ENCODE measurements around the gene ZNF438. TPM values are rescaled to one million over a fixed set of nuclear protein-coding genes. Genes with fewer than 3 reads are reported as not detected.

The ZNF438 gene
- total RNA-seq, 1 experiment from 2014 or later, result 0.83 TPM

- H3K9me3 Mint-ChIP-seq, result no peaks in the 10 kb centered on the region; a peak in 3 of 5 replicates
- Histone ChIP-seq H3K14ac (ENCODE audit: insufficient read depth, low read length) (no peak overlapping the region), H2AK5ac (ENCODE audit: insufficient read length, low read length) (no peak overlapping the region), H3K4me2 (ENCODE audit: insufficient read depth, insufficient read length, low read length) (no peak overlapping the region), H2BK20ac (ENCODE audit: low read depth, low read length, poor library complexity, severe bottlenecking) (no peak overlapping the region), H3K23ac (ENCODE audit: insufficient read length, low read depth, low read length) (no peak overlapping the region), H2BK15ac (ENCODE audit: low read depth, low read length) (no peak overlapping the region), H3K27ac (ENCODE audit: insufficient read length, low read depth, low read length) (no peak overlapping the region), H2BK5ac (ENCODE audit: insufficient read length, low read length) (no peak overlapping the region), H3K18ac (ENCODE audit: insufficient read length, low read depth, low read length) (no peak overlapping the region), H4K91ac (ENCODE audit: insufficient read length, low read depth, low read length) (no peak overlapping the region), H3K56ac (ENCODE audit: insufficient read length, low read depth, low read length) (no peak overlapping the region), H3K9me3 (ENCODE audit: control insufficient read depth, low read depth, low read length) (no peaks in the 10 kb centered on the region), H3K4ac (ENCODE audit: low read depth, low read length) (no peak overlapping the region), H3K79me2 (ENCODE audit: insufficient read depth, low read length) (no peaks in the 10 kb centered on the region), H4K5ac (ENCODE audit: insufficient read length, low read depth, low read length) (no peak overlapping the region), H3K27me3 (ENCODE audit: insufficient read depth, low read length) (peaks cover 4% of the 10 kb centered on the region), H3K4me1 (ENCODE audit: insufficient read depth, low read length) (0 out of 2 replicates have a peak, but pooled peaks cover 2% of the 10 kb centered on the region), H2BK12ac (ENCODE audit: insufficient read length, low read depth, low read length) (no peak overlapping the region), H3K23me2 (ENCODE audit: insufficient read length, low read depth, low read length, poor library complexity, severe bottlenecking) (no peaks in the 10 kb centered on the region), H4K20me1 (ENCODE audit: control insufficient read depth, insufficient read depth, insufficient read length) (no peaks in the 10 kb centered on the region), H3T11ph (ENCODE audit: low read length) (no peak overlapping the region), H3K9ac (ENCODE audit: extremely low read depth, insufficient read length, low read length) (no peak overlapping the region), H4K8ac (replicated peaks; ENCODE audit: insufficient read length, low read depth, low read length) (no peak overlapping the region), H3K79me1 (ENCODE audit: insufficient read depth, low read depth, low read length, poor library complexity, severe bottlenecking) (no peaks in the 10 kb centered on the region), H2AFZ (ENCODE audit: low read length) (no peak overlapping the region), H2BK120ac (ENCODE audit: low read depth, low read length, poor library complexity, severe bottlenecking) (no peak overlapping the region)
- no peak for DNase-seq
- peaks cover 72% of the 10 kb centered on the region for H3K27me3 Mint-ChIP-seq (ENCODE audit: low read depth)
- no peaks in the 10 kb centered on the region for H3K36me3 Mint-ChIP-seq (ENCODE audit: insufficient read depth in 1 of 3, low read depth in 3 of 3)
- H3K4me3 Mint-ChIP-seq, result no peak overlapping the region
- WGBS (ENCODE audit: extremely low coverage, insufficient read length, low lambda C conversion rate), result no CpG with 5 or more reads among the region's 2 CpGs
- H3K4me1 Mint-ChIP-seq, result peaks cover 21 to 30% of the 10 kb centered on the region in 2 experiments
- H3K27ac Mint-ChIP-seq, result no peak overlapping the region
- no peak for TF ChIP-seq CTCF (conservative IDR thresholded peaks at IDR 0.05)
Observed at GRCh38 chr10:30823651-30824050, 208.0 kb downstream of the ZNF438 start.
